Regular cardiac myocyte (primary cell): Measurements from ENCODE around the gene SRMS. TPM values are rescaled to one million over a fixed set of nuclear protein-coding genes. Genes with fewer than 3 reads are reported as not detected.

Experiments
- total RNA-seq: library from RNA; depleted of rRNA; stranded (reverse); fragments of >200 nt; gene quantifications from 2 replicates; pipeline ENCODE4 v1.2.3, GENCODE V29; 2014

The SRMS gene, protein sequence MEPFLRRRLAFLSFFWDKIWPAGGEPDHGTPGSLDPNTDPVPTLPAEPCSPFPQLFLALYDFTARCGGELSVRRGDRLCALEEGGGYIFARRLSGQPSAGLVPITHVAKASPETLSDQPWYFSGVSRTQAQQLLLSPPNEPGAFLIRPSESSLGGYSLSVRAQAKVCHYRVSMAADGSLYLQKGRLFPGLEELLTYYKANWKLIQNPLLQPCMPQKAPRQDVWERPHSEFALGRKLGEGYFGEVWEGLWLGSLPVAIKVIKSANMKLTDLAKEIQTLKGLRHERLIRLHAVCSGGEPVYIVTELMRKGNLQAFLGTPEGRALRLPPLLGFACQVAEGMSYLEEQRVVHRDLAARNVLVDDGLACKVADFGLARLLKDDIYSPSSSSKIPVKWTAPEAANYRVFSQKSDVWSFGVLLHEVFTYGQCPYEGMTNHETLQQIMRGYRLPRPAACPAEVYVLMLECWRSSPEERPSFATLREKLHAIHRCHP
- not detected in 2 replicates for total RNA-seq

DNA sequence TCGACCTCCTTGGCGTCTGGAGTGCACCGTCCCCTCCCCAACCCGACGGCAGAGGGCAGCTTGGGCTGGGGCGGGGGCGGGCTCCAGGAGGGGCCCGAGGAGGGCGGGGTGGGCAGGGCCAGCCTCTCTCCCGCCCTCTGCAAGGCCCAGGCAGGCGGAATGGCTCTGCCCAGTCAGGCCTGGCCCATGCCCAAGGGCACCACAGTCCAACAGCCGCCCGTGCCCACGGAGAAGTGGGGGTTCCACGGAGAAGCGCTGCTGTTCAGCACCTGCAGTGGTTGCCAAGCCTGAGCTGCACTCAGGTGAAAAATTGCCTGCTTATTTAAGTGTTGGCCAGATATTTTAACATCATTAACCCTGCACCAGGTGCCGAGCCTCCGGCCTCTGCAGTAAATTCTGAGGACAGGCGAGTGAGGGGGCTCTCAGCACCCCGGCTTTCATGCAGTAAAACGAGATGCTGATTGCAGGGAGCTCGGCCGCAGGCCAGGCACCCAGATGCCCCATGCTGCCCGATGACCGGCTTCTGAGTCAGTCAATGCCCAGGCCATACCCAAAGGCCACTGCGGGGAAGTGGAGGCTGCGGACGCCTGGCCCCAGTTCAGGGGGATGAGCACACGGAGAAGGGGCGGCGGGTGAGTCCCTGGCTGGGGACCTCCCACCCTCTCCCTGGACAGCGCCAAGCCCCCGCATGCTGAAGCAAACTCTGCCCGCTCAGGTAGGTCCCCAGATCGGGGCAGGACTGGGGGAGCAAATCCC is at the start of gene SRMS:
Gene SRMS, minus strand, starts transcription at position 25 of the 756 bp plus-strand sequence. CDS start 286 bp downstream, outside the sequence.

DNA sequence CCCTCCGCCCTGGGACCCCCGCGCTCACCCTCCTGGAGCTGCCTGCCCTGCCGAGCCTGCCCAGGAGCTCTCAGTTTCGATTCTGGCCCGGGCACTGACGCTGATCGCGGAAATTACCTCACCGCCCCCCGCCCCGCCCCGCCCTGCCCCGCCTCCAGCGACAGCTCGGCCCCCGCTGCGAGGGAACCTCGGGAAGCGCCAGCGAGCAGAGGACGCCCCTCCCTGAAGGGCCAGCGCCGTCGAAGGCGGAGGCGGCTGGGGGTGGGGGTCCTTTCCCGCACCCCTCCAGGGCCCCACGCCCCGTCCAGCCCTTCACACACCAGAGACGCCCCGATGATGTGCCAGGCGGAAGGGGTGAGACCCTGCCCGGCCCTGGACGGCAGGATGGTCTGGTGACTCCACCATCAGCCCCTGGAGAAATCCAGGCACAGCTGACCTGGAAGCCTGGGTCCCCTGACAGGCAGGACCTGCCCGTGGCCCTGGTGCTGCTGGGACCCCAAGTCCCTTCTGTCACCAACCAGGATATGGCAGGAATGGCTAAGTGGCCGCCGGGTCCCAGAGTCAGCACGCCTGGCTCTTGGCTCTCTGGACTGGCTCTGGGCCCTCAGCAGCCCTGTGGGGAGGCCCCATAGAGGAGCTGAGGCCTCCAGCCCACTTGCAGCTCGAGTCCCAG is 26.7 kb upstream of the SRMS start, which contains the start of gene HELZ2:
Gene HELZ2, minus strand, starts transcription at position 84 of the 673 bp plus-strand sequence. CDS start 1,854 bp downstream, outside the sequence.

DNA sequence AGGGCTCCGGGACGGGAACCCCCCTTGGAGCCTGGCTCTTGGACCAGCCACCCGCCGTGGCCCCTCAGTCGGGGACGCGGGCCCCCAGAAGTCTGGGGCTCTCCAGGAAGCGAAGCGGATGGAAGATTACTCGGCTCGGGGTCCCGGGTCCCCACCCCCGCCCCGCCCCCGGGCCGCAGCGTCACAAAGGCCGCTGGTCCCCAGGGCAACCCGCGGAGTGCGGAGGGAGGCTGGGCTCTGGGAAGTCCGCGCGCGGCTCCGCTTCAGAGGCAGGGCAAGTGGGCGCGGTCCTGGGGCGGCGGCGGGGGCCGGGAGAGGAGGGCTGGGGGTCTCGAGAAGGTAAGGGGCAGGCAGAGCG is 6.4 kb upstream of the SRMS start, which contains the start of gene FNDC11:
Gene FNDC11, plus strand, starts transcription at position 227 of the 358 bp plus-strand sequence. CDS start 1,505 bp downstream, outside the sequence.

DNA sequence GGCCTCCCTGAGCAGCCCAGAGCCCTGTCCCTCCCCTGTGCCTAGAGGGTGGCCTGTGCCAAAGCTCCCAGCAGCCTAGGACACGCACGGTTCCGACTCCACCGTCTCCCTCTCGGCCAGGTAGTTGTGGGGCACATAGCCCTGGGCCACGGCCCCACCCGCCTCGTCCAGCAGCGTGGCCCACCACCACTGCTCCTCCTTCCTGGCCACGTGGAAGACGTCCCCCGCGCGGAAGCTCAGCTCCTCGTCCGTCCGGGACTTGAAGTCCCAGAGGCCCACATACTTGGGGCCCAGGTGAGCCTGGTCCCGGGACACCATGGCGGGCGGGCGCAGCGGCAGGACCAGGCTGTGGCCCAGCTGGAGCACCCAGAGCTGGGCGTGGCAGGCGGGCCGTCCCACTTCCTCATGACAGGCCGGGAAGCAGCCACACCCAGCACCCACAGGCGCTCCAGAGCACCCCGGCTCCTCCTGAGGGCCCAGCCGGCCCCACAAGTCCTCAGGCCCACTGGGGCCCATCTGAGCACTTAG is 10.5 kb downstream of the SRMS start, which contains the start of gene PTK6:
Gene PTK6, minus strand, starts transcription at position 380 of the 528 bp plus-strand sequence. Its CDS starts 62 bp downstream, at position 318.

DNA sequence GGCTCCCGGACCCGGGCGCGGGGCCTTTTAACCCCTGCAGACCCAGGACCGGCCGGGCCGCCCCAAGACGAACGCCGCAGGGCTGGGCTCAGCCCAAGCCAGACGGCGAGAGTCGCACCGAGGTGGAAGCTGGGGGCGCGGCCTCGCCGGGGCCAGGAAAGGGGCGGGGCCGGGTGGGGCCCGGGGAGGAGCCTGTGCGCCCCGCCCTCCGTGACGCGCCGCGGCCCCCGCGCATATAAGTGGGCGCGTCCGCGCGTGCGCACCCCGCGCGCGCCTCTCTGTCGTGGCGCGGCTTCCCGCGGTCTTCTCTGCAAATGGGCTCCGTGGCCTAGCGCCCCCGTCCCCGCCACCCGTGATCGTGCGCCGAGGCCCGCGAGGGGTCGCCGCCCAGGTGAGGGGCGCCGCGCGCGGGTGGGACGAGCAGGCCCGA is 27.0 kb downstream of the SRMS start, which contains the start of gene PPDPF:
Gene PPDPF, plus strand, starts transcription at position 262 of the 430 bp plus-strand sequence. CDS start 544 bp downstream, outside the sequence.

DNA sequence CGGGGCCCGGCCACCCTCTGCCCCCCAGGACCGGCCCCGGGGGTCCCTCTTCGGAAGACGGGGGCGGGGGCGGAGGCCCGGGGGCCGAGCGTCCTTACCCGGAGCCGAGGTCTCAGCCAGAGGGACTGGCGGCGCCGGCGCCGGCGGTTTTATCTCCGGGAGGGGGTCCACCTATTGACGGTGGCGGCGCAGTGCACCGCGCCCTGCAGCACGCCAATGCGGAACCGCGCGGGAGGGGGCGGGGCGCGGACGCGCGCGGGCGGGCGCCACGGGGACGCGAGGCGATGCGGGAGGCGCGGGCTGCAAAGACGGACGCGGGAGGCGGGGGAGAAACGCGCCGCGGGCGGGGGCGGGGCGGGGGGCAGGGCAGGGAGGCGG is 48.6 kb downstream of the SRMS start, which contains the start of gene EEF1A2:
Gene EEF1A2, minus strand, starts transcription at position 124 of the 378 bp plus-strand sequence. CDS start 1,320 bp downstream, outside the sequence.

Other genes with a start within 250 kb of the SRMS start
- not detected in 2 replicates for gene CHRNA4, start 186.4 kb downstream of the SRMS start, total RNA-seq
- 0.19 TPM in 1 of 2 replicates, not detected in the other for gene KCNQ2, start 75.1 kb downstream of the SRMS start, total RNA-seq
- gene EEF1A2, start 48.7 kb downstream of the SRMS start, total RNA-seq = 0.38 and 5.4 TPM in 2 replicates
- gene PPDPF, start 27.0 kb downstream of the SRMS start, total RNA-seq = 26.3 and 42.6 TPM in 2 replicates
- under 0.01 TPM in 1 of 2 replicates, not detected in the other for gene PTK6, start 10.4 kb downstream of the SRMS start, total RNA-seq
- gene FNDC11, start 6.4 kb upstream of the SRMS start, total RNA-seq = 0.19 and 0.56 TPM in 2 replicates
- 32.1 and 33.0 TPM in 2 replicates for gene HELZ2, start 26.5 kb upstream of the SRMS start, total RNA-seq
- gene GMEB2, start 79.4 kb upstream of the SRMS start, total RNA-seq = 8.2 and 9.6 TPM in 2 replicates
- gene STMN3, start 105.7 kb upstream of the SRMS start, total RNA-seq = 9.8 and 11.8 TPM in 2 replicates
- 6.2 and 13.8 TPM in 2 replicates for gene RTEL1, start 110.6 kb upstream of the SRMS start, total RNA-seq
- gene TNFRSF6B, start 148.9 kb upstream of the SRMS start, total RNA-seq = 2.7 and 8.7 TPM in 2 replicates
- 31.6 and 41.6 TPM in 2 replicates for gene ARFRP1, start 160.2 kb upstream of the SRMS start, total RNA-seq
- gene ZGPAT, start 160.3 kb upstream of the SRMS start, total RNA-seq = 15.2 and 26.5 TPM in 2 replicates
- gene LIME1, start 188.9 kb upstream of the SRMS start, total RNA-seq = 3.3 and 4.2 TPM in 2 replicates
- 22.0 and 22.3 TPM in 2 replicates for gene SLC2A4RG, start 192.0 kb upstream of the SRMS start, total RNA-seq